Measurements from ENCODE around the gene MDM2.
"Not testable (repeated sequence)": the region's sequence is repeated elsewhere in the genome, so short reads cannot be mapped to it uniquely, and the experiment has no call there.

MDM2 gene

GRCh38 chr12:68827895-68828671 lies 20.1 kb downstream of the MDM2 start:
- no peak for DNase-seq (ENCODE audit: low spot score)

GRCh38 chr12:68828672-68829068 lies 20.7 kb downstream of the MDM2 start:
- no peak for DNase-seq (ENCODE audit: low spot score)

- no peak for DNase-seq (ENCODE audit: low spot score)
Measured at GRCh38 chr12:68831272-68831671, 23.3 kb downstream of the MDM2 start.

GRCh38 chr12:68831751-68832503 lies 23.9 kb downstream of the MDM2 start:
- DNase-seq (ENCODE audit: low spot score), result no peak

GRCh38 chr12:68832504-68832867 lies 24.5 kb downstream of the MDM2 start:
- DNase-seq (ENCODE audit: low spot score), result no peak

- DNase-seq (ENCODE audit: low spot score), result no peak
Measured at GRCh38 chr12:68833508-68833907, 25.5 kb downstream of the MDM2 start.

- no peak for DNase-seq (ENCODE audit: low spot score)
Measured at GRCh38 chr12:68835333-68835908, 27.4 kb downstream of the MDM2 start.

- no peak for DNase-seq (ENCODE audit: low spot score)
Measured at GRCh38 chr12:68837215-68837614, 29.2 kb downstream of the MDM2 start.

GRCh38 chr12:68838046-68838886 lies 30.3 kb downstream of the MDM2 start:
- DNase-seq (ENCODE audit: low spot score), result no peak

- no peak for DNase-seq (ENCODE audit: low spot score)
Measured at GRCh38 chr12:68839183-68840147, 31.5 kb downstream of the MDM2 start.

- DNase-seq (ENCODE audit: low spot score), result not testable (repeated sequence)
Measured at GRCh38 chr12:68841175-68841574, 33.2 kb downstream of the MDM2 start.

GRCh38 chr12:68841717-68842116 lies 33.7 kb downstream of the MDM2 start:
- no peak for DNase-seq (ENCODE audit: low spot score)

GRCh38 chr12:68842123-68842522 lies 34.1 kb downstream of the MDM2 start:
- no peak for DNase-seq (ENCODE audit: low spot score)

- no peak for DNase-seq (ENCODE audit: low spot score)
Measured at GRCh38 chr12:68842784-68843567, 35.0 kb downstream of the MDM2 start.

GRCh38 chr12:68844318-68844745 lies 36.4 kb downstream of the MDM2 start:
- DNase-seq (ENCODE audit: low spot score), result no peak

GRCh38 chr12:68844788-68845695 lies 37.1 kb downstream of the MDM2 start:
- DNase-seq (ENCODE audit: low spot score), result no peak

- no peak for DNase-seq (ENCODE audit: low spot score)
Measured at GRCh38 chr12:68846811-68847210, 38.8 kb downstream of the MDM2 start.

- DNase-seq (ENCODE audit: low spot score), result no peak
Measured at GRCh38 chr12:68850390-68850789, 42.4 kb downstream of the MDM2 start.
